ENCODE measurements around the gene ESCO1.

GRCh38 chr18:21522530-21522929, 78.0 kb downstream of the ESCO1 start:
- TF ChIP-seq CTCF (conservative IDR thresholded peaks at IDR 0.05) (no peak), EZH2 (IDR thresholded peaks at IDR 0.05; ENCODE audit: low read depth) (no peak)

All from PC-9 (cell line).